ENCODE data around the gene SOCS3. TPM values are rescaled to one million over a fixed set of nuclear protein-coding genes. Genes with fewer than 3 reads are reported as not detected.
A peak's percentile ranks its signal among the peaks of the same experiment; 100 is the strongest.
"Not testable (repeated sequence)": the region's sequence is repeated elsewhere in the genome, so short reads cannot be mapped to it uniquely, and the experiment has no call there.

SOCS3 gene
- total RNA-seq, 8 experiments from 2014 or later: 1.7 to 73.8 (median 8.3) TPM

- Histone ChIP-seq H3K27ac (no peak overlapping the region), H3K4me1 (replicated peaks in 1 of 2) (peaks cover 8 to 34% of the 10 kb centered on the region in 2 donors), H3K4me3 (peak overlapping the region; percentile 6 to 29 (median 22))
- in situ Hi-C loops (cut with MboI; ENCODE audit: low pct_unique_long_range_greater_than_20kb in 2 of 9, low sequenced_read_pairs in 9 of 9, unreplicated experiment in 9 of 9): no loop called here
- ATAC-seq (replicated peaks in 6 of 8): peak; percentile 55 to 82 (median 61)
- 7 to 43% (median 26%) methylated on average over 1 to 5 of the region's 80 CpGs; no CpG with 5 or more reads in 4 of the 10 experiments for WGBS, 10 experiments
These were observed 45.9 kb downstream of the SOCS3 start for GRCh38 chr17:78313735-78314648.

GRCh38 chr17:78309659-78310255 lies 50.1 kb downstream of the SOCS3 start:
- ATAC-seq (replicated peaks in 6 of 8); H3K4me1 ChIP-seq (replicated peaks in 1 of 2); H3K4me3 ChIP-seq; H3K27ac ChIP-seq; in situ Hi-C loops (cut with MboI; ENCODE audit: low pct_unique_long_range_greater_than_20kb in 2 of 9, low sequenced_read_pairs in 9 of 9, unreplicated experiment in 9 of 9): not testable (repeated sequence)
- 80 to 97% (median 93%) methylated on average over 1 to 12 of the region's 12 CpGs; no CpG with 5 or more reads in 1 of the 10 experiments for WGBS, 10 experiments

- Histone ChIP-seq H3K4me1 (replicated peaks in 1 of 2) (no peaks in the 10 kb centered on the region), H3K4me3 (no peak overlapping the region), H3K27ac (no peak overlapping the region)
- 80 to 100% (median 89%) methylated on average over 1 to 7 of the region's 13 CpGs; no CpG with 5 or more reads in 3 of the 10 experiments for WGBS, 10 experiments
- in situ Hi-C loops (cut with MboI; ENCODE audit: low pct_unique_long_range_greater_than_20kb in 2 of 9, low sequenced_read_pairs in 9 of 9, unreplicated experiment in 9 of 9): no loop called here
- peak in 1 of 8 experiments; percentile 36 for ATAC-seq (replicated peaks in 6 of 8)
These were observed 51.8 kb downstream of the SOCS3 start for GRCh38 chr17:78307887-78308638.

GRCh38 chr17:78306913-78307312 lies 53.0 kb downstream of the SOCS3 start:
- H3K4me3 ChIP-seq: no peak overlapping the region
- in situ Hi-C loops (cut with MboI; ENCODE audit: low pct_unique_long_range_greater_than_20kb in 2 of 9, low sequenced_read_pairs in 9 of 9, unreplicated experiment in 9 of 9): no loop called here
- no peak overlapping the region for H3K27ac ChIP-seq
- ATAC-seq (replicated peaks in 6 of 8): no peak
- WGBS, 10 experiments: 43 to 89% (median 86%) methylated on average over 1 of the region's 1 CpG; no CpG with 5 or more reads in 5 of the 10 experiments
- no peaks in the 10 kb centered on the region for H3K4me1 ChIP-seq (replicated peaks in 1 of 2)

Other genes starting within 250 kb of the SOCS3 start
- gene TMC6, start 231.3 kb downstream of the SOCS3 start, total RNA-seq: 10 to 100 TPM in 2 of 8 experiments, 1 to 10 TPM in 5, under 1 TPM in 1; 0.67 to 18.6 (median 5.2) TPM
- gene TMC8, start 229.3 kb downstream of the SOCS3 start, total RNA-seq: 1 to 10 TPM in 3 of 8 experiments, under 1 TPM in 4, not detected in 1; 0.10 to 1.4 (median 0.58) TPM
- under 1 TPM in 5 of 8 experiments, not detected in 3; 0.09 to 0.71 (median 0.46) TPM for gene C17orf99, start 213.7 kb downstream of the SOCS3 start, total RNA-seq
- 10 to 100 TPM in 4 of 8 experiments, 1 to 10 TPM in 4; 2.6 to 61.6 (median 8.2) TPM for gene SYNGR2, start 191.5 kb downstream of the SOCS3 start, total RNA-seq
- 10 to 100 TPM in 3 of 8 experiments, 1 to 10 TPM in 3, under 1 TPM in 2; 0.50 to 59.5 (median 1.9) TPM for gene TK1, start 173.0 kb downstream of the SOCS3 start, total RNA-seq
- 10 to 100 TPM in 6 of 8 experiments, 1 to 10 TPM in 2; 5.1 to 34.7 (median 21.2) TPM for gene AFMID, start 172.7 kb downstream of the SOCS3 start, total RNA-seq
- 10 to 100 TPM in 3 of 8 experiments, 1 to 10 TPM in 4, under 1 TPM in 1; 0.46 to 72.6 (median 3.1) TPM for gene BIRC5, start 145.8 kb downstream of the SOCS3 start, total RNA-seq
- gene TMEM235, start 128.4 kb downstream of the SOCS3 start, total RNA-seq: under 1 TPM in 3 of 8 experiments, not detected in 5; 0.13 to 0.66 (median 0.31) TPM
- 10 to 100 TPM; 15.0 to 43.8 (median 22.0) TPM for gene PGS1, start 18.6 kb upstream of the SOCS3 start, total RNA-seq
- gene DNAH17, start 217.3 kb upstream of the SOCS3 start, total RNA-seq: 1 to 10 TPM in 3 of 8 experiments, under 1 TPM in 5; 0.27 to 1.9 (median 0.67) TPM

Data from motor neuron (in vitro differentiated cells).